Mesendoderm (in vitro differentiated cells): Measurements from ENCODE around the gene BICDL2.
"Not testable (repeated sequence)": the region's sequence is repeated elsewhere in the genome, so short reads cannot be mapped to it uniquely, and the experiment has no call there.

Experiments used
- DNase-seq: peaks from one replicate; pipeline ENCODE4 v3.0.0; 2013
- H2AK5ac ChIP-seq: 2 replicates; pipeline ENCODE4 v1.6.1; 2013; ENCODE audit warnings: low read length, inconsistent platforms
- H2BK120ac ChIP-seq: 2 replicates; pipeline ENCODE4 v1.6.1; 2013; ENCODE audit warnings: low read depth, mild to moderate bottlenecking, low read length, moderate library complexity, mixed read lengths
- H2BK15ac ChIP-seq: replicated peaks from 2 replicates; pipeline ENCODE4 v1.6.1; 2013; ENCODE audit warnings: low read depth, mild to moderate bottlenecking, moderate library complexity
- H2BK5ac ChIP-seq: 2 replicates; pipeline ENCODE4 v1.6.1; 2013; ENCODE audit warnings: low read length, inconsistent platforms
- H3K18ac ChIP-seq: 2 replicates; pipeline ENCODE4 v1.6.1; 2013; ENCODE audit warnings: mild to moderate bottlenecking, low read length, mixed read lengths
- H3K23ac ChIP-seq: one replicate; pipeline ENCODE4 v1.6.1; 2013; ENCODE audit warnings: low read length
- H3K27ac ChIP-seq: 2 replicates; pipeline ENCODE4 v1.5.1; 2013; ENCODE audit warnings: low read depth, mild to moderate bottlenecking, inconsistent platforms, low read length, moderate library complexity
- H3K27me3 ChIP-seq: 2 replicates; pipeline ENCODE4 v1.6.1; 2013; ENCODE audit warnings: low read length, control low read depth, mild to moderate bottlenecking, inconsistent platforms; ENCODE audit not compliant: insufficient read depth, poor library complexity
- H3K36me3 ChIP-seq: 2 replicates; pipeline ENCODE4 v1.6.1; 2013; ENCODE audit warnings: low read length, inconsistent platforms; ENCODE audit not compliant: control insufficient read depth, insufficient read depth
- H3K4ac ChIP-seq: one replicate; pipeline ENCODE4 v1.6.1; 2013; ENCODE audit warnings: low read depth, mild to moderate bottlenecking, low read length, moderate library complexity
- H3K4me1 ChIP-seq: 2 replicates; pipeline ENCODE4 v1.6.1; 2013; ENCODE audit warnings: low read depth, low read length, inconsistent platforms; ENCODE audit not compliant: control insufficient read depth
- H3K4me2 ChIP-seq: 2 replicates; pipeline ENCODE4 v1.6.1; 2013; ENCODE audit warnings: low read length
- H3K4me3 ChIP-seq: 2 replicates; pipeline ENCODE4 v1.5.1; 2013; ENCODE audit warnings: mild to moderate bottlenecking, low read length
- H3K56ac ChIP-seq: one replicate; pipeline ENCODE4 v1.6.1; 2013; ENCODE audit warnings: low read length
- H3K79me1 ChIP-seq: 2 replicates; pipeline ENCODE4 v1.6.1; 2013; ENCODE audit warnings: low read length, inconsistent platforms
- H3K79me2 ChIP-seq: 2 replicates; pipeline ENCODE4 v1.6.1; 2013; ENCODE audit warnings: mild to moderate bottlenecking, low read length; ENCODE audit not compliant: control insufficient read depth, insufficient read depth
- H3K9ac ChIP-seq: 2 replicates; pipeline ENCODE4 v1.6.1; 2013; ENCODE audit warnings: low read length, inconsistent platforms
- H4K5ac ChIP-seq: one replicate; pipeline ENCODE4 v1.6.1; 2013; ENCODE audit warnings: low read length
- H4K8ac ChIP-seq: one replicate; pipeline ENCODE4 v1.6.1; 2013; ENCODE audit warnings: low read depth, mild to moderate bottlenecking, control low read depth, low read length, moderate library complexity
- WGBS: extraction: QIAGEN DNeasy Blood & Tissue Kit; methylation state at CpG from one replicate; pipeline ENCODE4 v1.1.7; 2013; ENCODE audit warnings: low lambda C conversion rate, missing lambda C conversion rate; ENCODE audit not compliant: insufficient coverage; ENCODE audit errors: extremely low coverage; 5-methylcytosine and 5-hydroxymethylcytosine counted together

BICDL2 gene

GRCh38 chr16:3073448-3073847 lies 36.7 kb upstream of the BICDL2 start:
- WGBS, result no CpG with 5 or more reads among the region's 7 CpGs
- H3K79me1 ChIP-seq, result no peaks in the 10 kb centered on the region
- no peak overlapping the region for H3K4me2 ChIP-seq
- H3K9ac ChIP-seq, result no peak overlapping the region
- no peak for DNase-seq
- no peak overlapping the region for H3K4ac ChIP-seq
- no peak overlapping the region for H4K8ac ChIP-seq
- H3K23ac ChIP-seq, result no peak overlapping the region
- no peak overlapping the region for H4K5ac ChIP-seq
- no peak overlapping the region for H2BK120ac ChIP-seq
- no peaks in the 10 kb centered on the region for H3K27me3 ChIP-seq
- H3K56ac ChIP-seq, result no peak overlapping the region
- H3K18ac ChIP-seq, result no peak overlapping the region
- no peak overlapping the region for H2BK15ac ChIP-seq
- no peak overlapping the region for H2BK5ac ChIP-seq
- no peak overlapping the region for H3K27ac ChIP-seq
- no peaks in the 10 kb centered on the region for H3K79me2 ChIP-seq
- H2AK5ac ChIP-seq, result no peak overlapping the region
- no peaks in the 10 kb centered on the region for H3K36me3 ChIP-seq
- no peak overlapping the region for H3K4me3 ChIP-seq
- H3K4me1 ChIP-seq, result no peaks in the 10 kb centered on the region

GRCh38 chr16:3072576-3073263 lies 36.0 kb upstream of the BICDL2 start:
- not testable (repeated sequence) for H3K27ac ChIP-seq, H3K4me3 ChIP-seq, H4K5ac ChIP-seq, H3K9ac ChIP-seq, H3K56ac ChIP-seq, H2BK5ac ChIP-seq, H2BK120ac ChIP-seq, H3K4me1 ChIP-seq, H3K79me2 ChIP-seq, H3K4me2 ChIP-seq, H3K36me3 ChIP-seq, H2AK5ac ChIP-seq, H3K79me1 ChIP-seq, H3K18ac ChIP-seq, H4K8ac ChIP-seq, H2BK15ac ChIP-seq, H3K27me3 ChIP-seq, DNase-seq, H3K4ac ChIP-seq, H3K23ac ChIP-seq
- WGBS, result no CpG with 5 or more reads among the region's 18 CpGs

- H3K9ac ChIP-seq, H4K5ac ChIP-seq, H3K18ac ChIP-seq, H3K4ac ChIP-seq, H3K4me1 ChIP-seq, H3K27ac ChIP-seq, H4K8ac ChIP-seq, DNase-seq, H3K56ac ChIP-seq, H2AK5ac ChIP-seq, H3K79me1 ChIP-seq, H3K4me2 ChIP-seq, H2BK15ac ChIP-seq, H3K4me3 ChIP-seq, H2BK120ac ChIP-seq, H3K79me2 ChIP-seq, H3K23ac ChIP-seq, H3K36me3 ChIP-seq, H3K27me3 ChIP-seq, H2BK5ac ChIP-seq: not testable (repeated sequence)
- no CpG with 5 or more reads among the region's 4 CpGs for WGBS
These were observed 35.4 kb upstream of the BICDL2 start for GRCh38 chr16:3072148-3072547.

GRCh38 chr16:3071655-3072054 lies 34.9 kb upstream of the BICDL2 start:
- Histone ChIP-seq H3K4ac (no peak overlapping the region), H3K27ac (no peak overlapping the region), H3K4me3 (no peak overlapping the region), H2BK120ac (no peak overlapping the region), H3K79me2 (no peaks in the 10 kb centered on the region), H3K4me1 (no peaks in the 10 kb centered on the region), H2BK15ac (no peak overlapping the region), H3K79me1 (no peaks in the 10 kb centered on the region), H4K5ac (no peak overlapping the region), H3K4me2 (no peak overlapping the region), H3K36me3 (no peaks in the 10 kb centered on the region), H2BK5ac (no peak overlapping the region), H3K18ac (no peak overlapping the region), H3K23ac (no peak overlapping the region), H2AK5ac (no peak overlapping the region), H3K27me3 (no peaks in the 10 kb centered on the region), H3K9ac (no peak overlapping the region), H3K56ac (no peak overlapping the region), H4K8ac (no peak overlapping the region)
- DNase-seq, result no peak
- WGBS, result no CpG with 5 or more reads among the region's 7 CpGs

GRCh38 chr16:3070608-3071111 lies 33.9 kb upstream of the BICDL2 start:
- Histone ChIP-seq H3K4me1 (no peaks in the 10 kb centered on the region), H4K8ac (no peak overlapping the region), H3K4me2 (no peak overlapping the region), H3K36me3 (no peaks in the 10 kb centered on the region), H2BK120ac (no peak overlapping the region), H2AK5ac (no peak overlapping the region), H2BK15ac (no peak overlapping the region), H3K4ac (no peak overlapping the region), H3K27ac (no peak overlapping the region), H3K56ac (no peak overlapping the region), H3K9ac (no peak overlapping the region), H3K18ac (no peak overlapping the region), H3K79me1 (no peaks in the 10 kb centered on the region), H4K5ac (no peak overlapping the region), H3K27me3 (no peaks in the 10 kb centered on the region), H3K79me2 (no peaks in the 10 kb centered on the region), H3K23ac (no peak overlapping the region), H3K4me3 (no peak overlapping the region), H2BK5ac (no peak overlapping the region)
- DNase-seq, result no peak
- WGBS, result no CpG with 5 or more reads among the region's 9 CpGs

GRCh38 chr16:3069146-3069545 lies 32.4 kb upstream of the BICDL2 start:
- WGBS, result no CpG with 5 or more reads among the region's 11 CpGs
- not testable (repeated sequence) for H3K27ac ChIP-seq, H3K4me2 ChIP-seq, H3K23ac ChIP-seq, H3K4ac ChIP-seq, DNase-seq, H4K5ac ChIP-seq, H2BK120ac ChIP-seq, H2BK15ac ChIP-seq, H3K4me3 ChIP-seq, H3K27me3 ChIP-seq, H4K8ac ChIP-seq, H3K56ac ChIP-seq, H3K79me1 ChIP-seq, H3K36me3 ChIP-seq, H2AK5ac ChIP-seq, H3K4me1 ChIP-seq, H3K9ac ChIP-seq, H3K79me2 ChIP-seq, H3K18ac ChIP-seq, H2BK5ac ChIP-seq
